ENCODE results near the gene NUTM2G. TPM values are rescaled to one million over a fixed set of nuclear protein-coding genes. Genes with fewer than 3 reads are reported as not detected.
"Not testable (repeated sequence)": the region's sequence is repeated elsewhere in the genome, so short reads cannot be mapped to it uniquely, and the experiment has no call there.

NUTM2G gene
- total RNA-seq: not detected

GRCh38 chr9:96928543-96928942 lies at the start of gene NUTM2G:
Gene NUTM2G, plus strand, starts transcription at chr9:96928843. Its CDS starts 182 bp downstream, at chr9:96929025.
- H3K27ac Mint-ChIP-seq; H3K9me3 Mint-ChIP-seq; H3K4me1 Mint-ChIP-seq (ENCODE audit: low read depth); H3K27me3 Mint-ChIP-seq; DNase-seq; H3K4me3 Mint-ChIP-seq; H3K36me3 Mint-ChIP-seq; POLR2A ChIA-PET; CTCF ChIA-PET; intact Hi-C loops (cut with micrococcal nuclease): not testable (repeated sequence)

- intact Hi-C loops (cut with micrococcal nuclease): no loop called here
- peaks cover 5% of the 10 kb centered on the region for H3K27me3 Mint-ChIP-seq
- H3K36me3 Mint-ChIP-seq: peaks cover 9% of the 10 kb centered on the region
- no peak overlapping the region for H3K27ac Mint-ChIP-seq
- no peak for DNase-seq
- ChIA-PET CTCF (interaction anchor here (1.2 kb wide), 1 partner anchor 26 kb away, joined by 5 read pairs; no protein-coding TSS in a partner anchor), POLR2A (no interaction called here)
- no peak overlapping the region for H3K4me3 Mint-ChIP-seq
- no peaks in the 10 kb centered on the region for H3K4me1 Mint-ChIP-seq (ENCODE audit: low read depth)
- no peaks in the 10 kb centered on the region for H3K9me3 Mint-ChIP-seq
Measured at GRCh38 chr9:96883922-96884321, 44.7 kb upstream of the NUTM2G start.

GRCh38 chr9:96884443-96884842 lies 44.2 kb upstream of the NUTM2G start:
- Mint-ChIP-seq H3K27me3 (peaks cover 2% of the 10 kb centered on the region), H3K4me1 (ENCODE audit: low read depth) (no peaks in the 10 kb centered on the region), H3K27ac (no peak overlapping the region), H3K9me3 (no peaks in the 10 kb centered on the region), H3K4me3 (no peak overlapping the region), H3K36me3 (peaks cover 9% of the 10 kb centered on the region)
- ChIA-PET POLR2A (no interaction called here), CTCF (interaction anchor here (1.2 kb wide), 1 partner anchor 27 kb away, joined by 5 read pairs; no protein-coding TSS in a partner anchor)
- intact Hi-C loops (cut with micrococcal nuclease): no loop called here
- DNase-seq: peak; percentile 36

GRCh38 chr9:96885424-96885823 lies 43.2 kb upstream of the NUTM2G start:
- ChIA-PET CTCF (no interaction called here), POLR2A (interaction anchor here (0.6 kb wide), 1 partner anchor 11 kb away, joined by 3 read pairs; no protein-coding TSS in a partner anchor)
- no peak overlapping the region for H3K4me3 Mint-ChIP-seq
- intact Hi-C loops (cut with micrococcal nuclease): no loop called here
- H3K27me3 Mint-ChIP-seq: no peaks in the 10 kb centered on the region
- no peak for DNase-seq
- H3K4me1 Mint-ChIP-seq (ENCODE audit: low read depth): no peaks in the 10 kb centered on the region
- H3K9me3 Mint-ChIP-seq: no peaks in the 10 kb centered on the region
- H3K27ac Mint-ChIP-seq: no peak overlapping the region
- H3K36me3 Mint-ChIP-seq: peaks cover 16% of the 10 kb centered on the region

GRCh38 chr9:96888591-96888990 lies 40.1 kb upstream of the NUTM2G start:
- CTCF ChIA-PET: no interaction called here
- no peaks in the 10 kb centered on the region for H3K27me3 Mint-ChIP-seq
- H3K4me3 Mint-ChIP-seq: no peak overlapping the region
- H3K36me3 Mint-ChIP-seq: peaks cover 24% of the 10 kb centered on the region
- intact Hi-C loops (cut with micrococcal nuclease): no loop called here
- H3K9me3 Mint-ChIP-seq: no peaks in the 10 kb centered on the region
- POLR2A ChIA-PET: no interaction called here
- no peak for DNase-seq
- H3K4me1 Mint-ChIP-seq (ENCODE audit: low read depth): no peaks in the 10 kb centered on the region
- H3K27ac Mint-ChIP-seq: no peak overlapping the region

- H3K27me3 Mint-ChIP-seq: no peaks in the 10 kb centered on the region
- ChIA-PET CTCF (no interaction called here), POLR2A (no interaction called here)
- intact Hi-C loops (cut with micrococcal nuclease): no loop called here
- H3K4me1 Mint-ChIP-seq (ENCODE audit: low read depth): no peaks in the 10 kb centered on the region
- no peak overlapping the region for H3K27ac Mint-ChIP-seq
- H3K36me3 Mint-ChIP-seq: peaks cover 49% of the 10 kb centered on the region
- peaks cover 6% of the 10 kb centered on the region for H3K9me3 Mint-ChIP-seq
- H3K4me3 Mint-ChIP-seq: no peak overlapping the region
- DNase-seq: no peak
Measured at GRCh38 chr9:96892131-96892530, 36.5 kb upstream of the NUTM2G start.

GRCh38 chr9:96900010-96900409 lies 28.6 kb upstream of the NUTM2G start:
- CTCF ChIA-PET, H3K27me3 Mint-ChIP-seq: not testable (repeated sequence)

GRCh38 chr9:96904947-96905722 lies 23.5 kb upstream of the NUTM2G start:
- intact Hi-C loops (cut with micrococcal nuclease); H3K27ac Mint-ChIP-seq; H3K4me1 Mint-ChIP-seq (ENCODE audit: low read depth); CTCF ChIA-PET; H3K36me3 Mint-ChIP-seq; H3K9me3 Mint-ChIP-seq; H3K4me3 Mint-ChIP-seq; POLR2A ChIA-PET; H3K27me3 Mint-ChIP-seq; DNase-seq: not testable (repeated sequence)

More at GRCh38 chr9:96900010-96900409, 28.6 kb upstream of the NUTM2G start:
- peaks cover 22% of the 10 kb centered on the region for H3K36me3 Mint-ChIP-seq
- H3K4me1 Mint-ChIP-seq (ENCODE audit: low read depth); H3K27ac Mint-ChIP-seq; DNase-seq; H3K4me3 Mint-ChIP-seq; H3K9me3 Mint-ChIP-seq; intact Hi-C loops (cut with micrococcal nuclease); POLR2A ChIA-PET: not testable (repeated sequence)

GRCh38 chr9:96908479-96908878 lies 20.2 kb upstream of the NUTM2G start:
- H3K9me3 Mint-ChIP-seq; intact Hi-C loops (cut with micrococcal nuclease); H3K36me3 Mint-ChIP-seq; DNase-seq; H3K27me3 Mint-ChIP-seq; H3K4me3 Mint-ChIP-seq; CTCF ChIA-PET; POLR2A ChIA-PET; H3K27ac Mint-ChIP-seq; H3K4me1 Mint-ChIP-seq (ENCODE audit: low read depth): not testable (repeated sequence)

- H3K36me3 Mint-ChIP-seq; DNase-seq; H3K4me3 Mint-ChIP-seq; H3K27ac Mint-ChIP-seq; CTCF ChIA-PET; POLR2A ChIA-PET; intact Hi-C loops (cut with micrococcal nuclease); H3K4me1 Mint-ChIP-seq (ENCODE audit: low read depth); H3K27me3 Mint-ChIP-seq; H3K9me3 Mint-ChIP-seq: not testable (repeated sequence)
Measured at GRCh38 chr9:96915539-96915938, 13.1 kb upstream of the NUTM2G start.

GRCh38 chr9:96916531-96916930 lies 12.1 kb upstream of the NUTM2G start:
- H3K4me3 Mint-ChIP-seq; H3K9me3 Mint-ChIP-seq; DNase-seq; intact Hi-C loops (cut with micrococcal nuclease); H3K27me3 Mint-ChIP-seq; POLR2A ChIA-PET; H3K36me3 Mint-ChIP-seq; CTCF ChIA-PET; H3K4me1 Mint-ChIP-seq (ENCODE audit: low read depth); H3K27ac Mint-ChIP-seq: not testable (repeated sequence)

GRCh38 chr9:96918550-96918949 lies 10.1 kb upstream of the NUTM2G start:
- CTCF ChIA-PET; DNase-seq; H3K27me3 Mint-ChIP-seq; H3K4me3 Mint-ChIP-seq; H3K9me3 Mint-ChIP-seq; H3K36me3 Mint-ChIP-seq; H3K27ac Mint-ChIP-seq; H3K4me1 Mint-ChIP-seq (ENCODE audit: low read depth); POLR2A ChIA-PET; intact Hi-C loops (cut with micrococcal nuclease): not testable (repeated sequence)

GRCh38 chr9:96920803-96921202 lies 7.8 kb upstream of the NUTM2G start:
- DNase-seq; H3K4me1 Mint-ChIP-seq (ENCODE audit: low read depth); H3K9me3 Mint-ChIP-seq; H3K27ac Mint-ChIP-seq; CTCF ChIA-PET; H3K27me3 Mint-ChIP-seq; H3K4me3 Mint-ChIP-seq; H3K36me3 Mint-ChIP-seq; intact Hi-C loops (cut with micrococcal nuclease); POLR2A ChIA-PET: not testable (repeated sequence)

Data from activated CD4-positive, alpha-beta memory T cell treated with anti-CD3 and anti-CD28 coated beads for 36 hours (primary cell).